ENCODE results near the gene AZU1. TPM values are rescaled to one million over a fixed set of nuclear protein-coding genes. Genes with fewer than 3 reads are reported as not detected.
"Not testable (repeated sequence)": the region's sequence is repeated elsewhere in the genome, so short reads cannot be mapped to it uniquely, and the experiment has no call there.

AZU1 gene
- total RNA-seq, 1 experiment from 2014 or later = 5.8 TPM

- ChIA-PET CTCF (interaction anchor here (0.6 to 0.7 kb wide), 3 partner anchors 42 to 79 kb away, joined by 3 to 7 read pairs (median 5); no protein-coding TSS in a partner anchor), POLR2A (no interaction called here)
- no peak overlapping the region for H3K27ac ChIP-seq (ENCODE audit: low read length)
- no peaks in the 10 kb centered on the region for H3K27me3 ChIP-seq (ENCODE audit: control insufficient read depth, insufficient read depth, low read length)
- TF ChIP-seq TCF7L2 (IDR thresholded peaks at IDR 0.05; ENCODE audit: low read depth, low read length) (no peak), SIN3A (IDR thresholded peaks at IDR 0.05; ENCODE audit: borderline replicate concordance, insufficient read depth, low read depth, low read length) (no peak), POLR2AphosphoS5 (IDR thresholded peaks at IDR 0.05; ENCODE audit: low read depth, low read length) (no peak)
- TF ChIP-seq, protein P1, sequence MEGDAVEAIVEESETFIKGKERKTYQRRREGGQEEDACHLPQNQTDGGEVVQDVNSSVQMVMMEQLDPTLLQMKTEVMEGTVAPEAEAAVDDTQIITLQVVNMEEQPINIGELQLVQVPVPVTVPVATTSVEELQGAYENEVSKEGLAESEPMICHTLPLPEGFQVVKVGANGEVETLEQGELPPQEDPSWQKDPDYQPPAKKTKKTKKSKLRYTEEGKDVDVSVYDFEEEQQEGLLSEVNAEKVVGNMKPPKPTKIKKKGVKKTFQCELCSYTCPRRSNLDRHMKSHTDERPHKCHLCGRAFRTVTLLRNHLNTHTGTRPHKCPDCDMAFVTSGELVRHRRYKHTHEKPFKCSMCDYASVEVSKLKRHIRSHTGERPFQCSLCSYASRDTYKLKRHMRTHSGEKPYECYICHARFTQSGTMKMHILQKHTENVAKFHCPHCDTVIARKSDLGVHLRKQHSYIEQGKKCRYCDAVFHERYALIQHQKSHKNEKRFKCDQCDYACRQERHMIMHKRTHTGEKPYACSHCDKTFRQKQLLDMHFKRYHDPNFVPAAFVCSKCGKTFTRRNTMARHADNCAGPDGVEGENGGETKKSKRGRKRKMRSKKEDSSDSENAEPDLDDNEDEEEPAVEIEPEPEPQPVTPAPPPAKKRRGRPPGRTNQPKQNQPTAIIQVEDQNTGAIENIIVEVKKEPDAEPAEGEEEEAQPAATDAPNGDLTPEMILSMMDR (IDR thresholded peaks at IDR 0.05) = no peak
- TF ChIP-seq, protein P2, sequence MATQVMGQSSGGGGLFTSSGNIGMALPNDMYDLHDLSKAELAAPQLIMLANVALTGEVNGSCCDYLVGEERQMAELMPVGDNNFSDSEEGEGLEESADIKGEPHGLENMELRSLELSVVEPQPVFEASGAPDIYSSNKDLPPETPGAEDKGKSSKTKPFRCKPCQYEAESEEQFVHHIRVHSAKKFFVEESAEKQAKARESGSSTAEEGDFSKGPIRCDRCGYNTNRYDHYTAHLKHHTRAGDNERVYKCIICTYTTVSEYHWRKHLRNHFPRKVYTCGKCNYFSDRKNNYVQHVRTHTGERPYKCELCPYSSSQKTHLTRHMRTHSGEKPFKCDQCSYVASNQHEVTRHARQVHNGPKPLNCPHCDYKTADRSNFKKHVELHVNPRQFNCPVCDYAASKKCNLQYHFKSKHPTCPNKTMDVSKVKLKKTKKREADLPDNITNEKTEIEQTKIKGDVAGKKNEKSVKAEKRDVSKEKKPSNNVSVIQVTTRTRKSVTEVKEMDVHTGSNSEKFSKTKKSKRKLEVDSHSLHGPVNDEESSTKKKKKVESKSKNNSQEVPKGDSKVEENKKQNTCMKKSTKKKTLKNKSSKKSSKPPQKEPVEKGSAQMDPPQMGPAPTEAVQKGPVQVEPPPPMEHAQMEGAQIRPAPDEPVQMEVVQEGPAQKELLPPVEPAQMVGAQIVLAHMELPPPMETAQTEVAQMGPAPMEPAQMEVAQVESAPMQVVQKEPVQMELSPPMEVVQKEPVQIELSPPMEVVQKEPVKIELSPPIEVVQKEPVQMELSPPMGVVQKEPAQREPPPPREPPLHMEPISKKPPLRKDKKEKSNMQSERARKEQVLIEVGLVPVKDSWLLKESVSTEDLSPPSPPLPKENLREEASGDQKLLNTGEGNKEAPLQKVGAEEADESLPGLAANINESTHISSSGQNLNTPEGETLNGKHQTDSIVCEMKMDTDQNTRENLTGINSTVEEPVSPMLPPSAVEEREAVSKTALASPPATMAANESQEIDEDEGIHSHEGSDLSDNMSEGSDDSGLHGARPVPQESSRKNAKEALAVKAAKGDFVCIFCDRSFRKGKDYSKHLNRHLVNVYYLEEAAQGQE (IDR thresholded peaks at IDR 0.05; ENCODE audit: insufficient read depth in 1 of 2, low read depth in 2 of 2, low read length in 1 of 2) = no peak
- intact Hi-C loops (cut with micrococcal nuclease; ENCODE audit: unreplicated experiment) (no loop called here), in situ Hi-C loops (cut with HindIII; ENCODE audit: low pct_unique_long_range_greater_than_20kb, low sequenced_read_pairs) (no loop called here)
- no peak for ATAC-seq
- no TSS peak for BruUV-seq (replicated peaks)
- H3K4me1 ChIP-seq (ENCODE audit: control insufficient read depth, insufficient read depth, low read length) = peaks cover 11% of the 10 kb centered on the region
- H3K9me3 ChIP-seq (ENCODE audit: control insufficient read depth, insufficient read depth, low read depth, low read length) = no peaks in the 10 kb centered on the region
- DNase-seq (ENCODE audit: low read depth, low spot score) = no peak
- no peaks in the 10 kb centered on the region for H3K36me3 ChIP-seq (ENCODE audit: control insufficient read depth, insufficient read depth, low read length)
- H3K4me3 ChIP-seq (ENCODE audit: low read depth in 2 of 2, low read length in 2 of 2) = no peak overlapping the region
These were observed 20.8 kb downstream of the AZU1 start for GRCh38 chr19:848386-848921.

DNA sequence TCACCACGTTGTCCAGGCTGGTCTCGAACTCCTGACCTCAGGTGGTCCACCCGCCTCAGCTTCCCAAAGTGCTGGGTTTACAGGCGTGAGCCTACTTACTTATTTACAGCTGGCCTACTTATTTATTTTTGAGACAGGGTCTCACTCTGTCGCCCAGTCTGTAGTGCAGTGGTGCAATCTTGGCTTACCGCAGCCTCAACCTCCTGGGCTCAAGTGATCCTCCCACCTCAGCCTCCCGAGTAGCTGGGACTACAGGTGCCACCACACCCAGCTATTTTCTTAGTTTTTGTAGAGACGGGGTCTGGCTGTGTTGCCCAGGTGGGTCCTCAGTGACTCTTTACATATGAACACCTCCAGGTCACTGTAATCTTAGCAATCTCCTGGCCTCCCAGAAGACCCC is 21.6 kb downstream of the AZU1 start:
- H3K27ac ChIP-seq (ENCODE audit: low read length); H3K36me3 ChIP-seq (ENCODE audit: control insufficient read depth, insufficient read depth, low read length); ATAC-seq; BruUV-seq (replicated peaks); H3K4me3 ChIP-seq (ENCODE audit: low read depth in 2 of 2, low read length in 2 of 2); H3K9me3 ChIP-seq (ENCODE audit: control insufficient read depth, insufficient read depth, low read depth, low read length); in situ Hi-C loops (cut with HindIII; ENCODE audit: low pct_unique_long_range_greater_than_20kb, low sequenced_read_pairs); DNase-seq (ENCODE audit: low read depth, low spot score); POLR2A ChIA-PET; intact Hi-C loops (cut with micrococcal nuclease; ENCODE audit: unreplicated experiment); H3K27me3 ChIP-seq (ENCODE audit: control insufficient read depth, insufficient read depth, low read length): not testable (repeated sequence)
- peaks cover 11% of the 10 kb centered on the region for H3K4me1 ChIP-seq (ENCODE audit: control insufficient read depth, insufficient read depth, low read length)
- CTCF ChIA-PET = interaction anchor here (0.6 to 0.8 kb wide), 3 partner anchors 61 to 168 kb away, joined by 3 to 13 read pairs (median 4); no protein-coding TSS in a partner anchor

DNA sequence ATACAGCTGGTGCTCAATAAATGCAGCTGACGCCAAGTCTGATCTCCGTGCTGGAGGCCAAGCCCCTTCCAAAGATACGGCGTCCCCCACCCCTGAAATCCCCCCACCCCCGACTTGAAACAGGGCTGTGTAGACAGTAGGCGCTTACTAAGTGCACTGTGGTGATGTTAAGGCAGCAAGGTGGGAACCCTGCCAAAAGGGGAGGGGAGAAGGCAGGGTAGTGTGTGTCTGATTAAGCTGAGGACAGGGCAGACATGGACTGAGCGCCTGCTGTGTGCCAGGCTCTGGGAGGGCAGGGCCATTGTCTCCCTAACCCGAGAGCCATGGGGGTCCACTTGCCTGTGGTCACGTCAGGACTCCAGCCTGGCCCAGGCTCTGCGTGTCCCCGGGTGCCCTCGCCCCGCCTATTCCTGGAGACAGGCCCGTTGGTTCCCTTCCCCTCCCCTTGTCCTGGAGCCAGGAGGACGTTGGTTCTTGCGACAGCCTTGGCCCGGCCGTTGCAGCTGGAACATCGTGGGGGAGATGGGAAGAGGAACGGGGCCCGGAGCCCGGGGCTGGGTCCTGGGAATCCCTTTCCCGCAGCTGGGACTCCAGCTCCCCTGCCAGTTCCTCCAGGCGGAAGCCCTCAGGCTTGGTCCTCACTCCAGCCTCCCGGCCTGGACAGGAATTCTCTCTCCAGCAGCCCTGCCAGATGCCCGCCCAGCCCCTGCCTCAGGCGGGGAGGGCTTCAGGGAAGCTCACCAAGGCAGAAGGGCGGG is 22.8 kb downstream of the AZU1 start:
- H3K4me3 ChIP-seq (ENCODE audit: low read depth in 2 of 2, low read length in 2 of 2) = peak overlapping the region in 1 of 2 experiments; percentile 15; a peak in 1 of 4 replicates
- no peaks in the 10 kb centered on the region for H3K27me3 ChIP-seq (ENCODE audit: control insufficient read depth, insufficient read depth, low read length)
- CTCF ChIA-PET = interaction anchor here (0.6 kb wide), 1 partner anchor 19 kb away, joined by 5 read pairs; no protein-coding TSS in a partner anchor
- peak; percentile 42; the same call in 1 of the 2 replicates for TF ChIP-seq POLR2AphosphoS5 (IDR thresholded peaks at IDR 0.05; ENCODE audit: low read depth, low read length)
- TF ChIP-seq, protein P1 (IDR thresholded peaks at IDR 0.05) = no peak
- in situ Hi-C loops (cut with HindIII; ENCODE audit: low pct_unique_long_range_greater_than_20kb, low sequenced_read_pairs) = no loop called here
- H3K27ac ChIP-seq (ENCODE audit: low read length) = peak overlapping the region; percentile 55
- no peaks in the 10 kb centered on the region for H3K9me3 ChIP-seq (ENCODE audit: control insufficient read depth, insufficient read depth, low read depth, low read length)
- intact Hi-C loops (cut with micrococcal nuclease; ENCODE audit: unreplicated experiment) = no loop called here
- no peaks in the 10 kb centered on the region for H3K36me3 ChIP-seq (ENCODE audit: control insufficient read depth, insufficient read depth, low read length)
- no TSS peak for BruUV-seq (replicated peaks)
- DNase-seq (ENCODE audit: low read depth, low spot score) = no peak
- peak; percentile 89 for ATAC-seq
- POLR2A ChIA-PET = interaction anchor here (0.6 to 1.3 kb wide), 3 partner anchors 13 to 97 kb away, joined by 3 to 17 read pairs (median 5); no protein-coding TSS in a partner anchor
- peaks cover 11% of the 10 kb centered on the region for H3K4me1 ChIP-seq (ENCODE audit: control insufficient read depth, insufficient read depth, low read length)
